ENCODE data around the gene DCPS.

DNA sequence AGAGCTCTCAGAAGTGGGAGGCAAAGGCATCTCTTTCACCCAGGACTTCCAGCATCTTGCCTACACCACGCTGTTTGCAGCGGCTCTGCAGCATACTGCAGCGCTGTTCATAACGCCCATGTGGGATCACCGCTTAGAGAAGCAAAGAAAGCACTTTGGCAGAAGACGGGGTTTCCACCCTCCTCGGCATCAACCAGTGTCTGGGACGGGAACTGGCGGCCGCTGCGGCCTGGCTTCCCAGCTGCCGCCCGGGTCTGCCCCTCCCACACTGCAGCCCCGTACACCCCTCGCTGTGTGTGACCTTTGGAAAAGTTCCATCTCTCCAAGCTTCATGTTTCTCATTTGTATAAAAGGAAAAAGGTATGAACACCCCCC, 21.5 kb upstream of the DCPS start:
- TF ChIP-seq POLR2A (IDR thresholded peaks at IDR 0.05), result no peak
- TF ChIP-seq, protein P1, sequence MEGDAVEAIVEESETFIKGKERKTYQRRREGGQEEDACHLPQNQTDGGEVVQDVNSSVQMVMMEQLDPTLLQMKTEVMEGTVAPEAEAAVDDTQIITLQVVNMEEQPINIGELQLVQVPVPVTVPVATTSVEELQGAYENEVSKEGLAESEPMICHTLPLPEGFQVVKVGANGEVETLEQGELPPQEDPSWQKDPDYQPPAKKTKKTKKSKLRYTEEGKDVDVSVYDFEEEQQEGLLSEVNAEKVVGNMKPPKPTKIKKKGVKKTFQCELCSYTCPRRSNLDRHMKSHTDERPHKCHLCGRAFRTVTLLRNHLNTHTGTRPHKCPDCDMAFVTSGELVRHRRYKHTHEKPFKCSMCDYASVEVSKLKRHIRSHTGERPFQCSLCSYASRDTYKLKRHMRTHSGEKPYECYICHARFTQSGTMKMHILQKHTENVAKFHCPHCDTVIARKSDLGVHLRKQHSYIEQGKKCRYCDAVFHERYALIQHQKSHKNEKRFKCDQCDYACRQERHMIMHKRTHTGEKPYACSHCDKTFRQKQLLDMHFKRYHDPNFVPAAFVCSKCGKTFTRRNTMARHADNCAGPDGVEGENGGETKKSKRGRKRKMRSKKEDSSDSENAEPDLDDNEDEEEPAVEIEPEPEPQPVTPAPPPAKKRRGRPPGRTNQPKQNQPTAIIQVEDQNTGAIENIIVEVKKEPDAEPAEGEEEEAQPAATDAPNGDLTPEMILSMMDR (IDR thresholded peaks at IDR 0.05), result no peak
